HG03520 (cell line): ENCODE results near the gene MAD2L1BP.
"Not testable (repeated sequence)": the region's sequence is repeated elsewhere in the genome, so short reads cannot be mapped to it uniquely, and the experiment has no call there.

Experiments used
- ATAC-seq: cut with Tn5 transposase; IDR thresholded peaks from one replicate; pipeline ENCODE4 v1.9.1; 2021; ENCODE audit warnings: mild to moderate bottlenecking, moderate library complexity; ENCODE audit not compliant: unreplicated experiment

Gene MAD2L1BP

GRCh38 chr6:43635387-43636307 is at the start of gene MAD2L1BP:
TSS of gene MAD2L1BP (plus strand) at chr6:43635840. CDS start at chr6:43635876, 36 bp downstream.
- ATAC-seq, result peak; percentile 75

- ATAC-seq, result no peak
Measured at GRCh38 chr6:43588194-43588593, 47.4 kb upstream of the MAD2L1BP start.

- not testable (repeated sequence) for ATAC-seq
Measured at GRCh38 chr6:43589564-43589963, 46.1 kb upstream of the MAD2L1BP start.

GRCh38 chr6:43593938-43594337 is 41.7 kb upstream of the MAD2L1BP start:
- ATAC-seq, result no peak

GRCh38 chr6:43600595-43600994 is 35.0 kb upstream of the MAD2L1BP start:
- ATAC-seq, result no peak

- no peak for ATAC-seq
Measured at GRCh38 chr6:43604174-43604573, 31.5 kb upstream of the MAD2L1BP start.

GRCh38 chr6:43606019-43606418 is 29.6 kb upstream of the MAD2L1BP start:
- no peak for ATAC-seq

- ATAC-seq, result no peak
Measured at GRCh38 chr6:43608310-43608763, 27.3 kb upstream of the MAD2L1BP start.

- no peak for ATAC-seq
Measured at GRCh38 chr6:43608807-43609206, 26.8 kb upstream of the MAD2L1BP start.

GRCh38 chr6:43609402-43609801 is 26.2 kb upstream of the MAD2L1BP start:
- no peak for ATAC-seq

GRCh38 chr6:43610431-43610830 is 25.2 kb upstream of the MAD2L1BP start:
- no peak for ATAC-seq

- no peak for ATAC-seq
Measured at GRCh38 chr6:43613721-43614395, 21.8 kb upstream of the MAD2L1BP start.

GRCh38 chr6:43614396-43614730 is 21.3 kb upstream of the MAD2L1BP start:
- ATAC-seq, result no peak

- ATAC-seq, result no peak
Measured at GRCh38 chr6:43616725-43617472, 18.7 kb upstream of the MAD2L1BP start.

GRCh38 chr6:43621078-43621835 is 14.4 kb upstream of the MAD2L1BP start:
- ATAC-seq, result no peak

- no peak for ATAC-seq
Measured at GRCh38 chr6:43621836-43622180, 13.8 kb upstream of the MAD2L1BP start.

- ATAC-seq, result no peak
Measured at GRCh38 chr6:43622541-43622940, 13.1 kb upstream of the MAD2L1BP start.

GRCh38 chr6:43623880-43624785 is 11.5 kb upstream of the MAD2L1BP start:
- ATAC-seq, result no peak

GRCh38 chr6:43624786-43625288 is 10.8 kb upstream of the MAD2L1BP start:
- ATAC-seq, result no peak
